22Rv1 (cell line): ENCODE measurements around the gene BABAM2.

Experiments
- H3K27ac ChIP-seq: fragments of 450-650 bp; 2 replicates; pipeline ENCODE4 v1.5.1; 2017
- CTCF ChIP-seq: fragments of 450-650 bp; IDR thresholded peaks from 2 replicates; pipeline ENCODE4 v1.5.1; 2017; ENCODE audit warnings: mild to moderate bottlenecking
- ZFX ChIP-seq: fragments of 450-650 bp; IDR thresholded peaks from 2 replicates; pipeline ENCODE4 v1.6.1; 2017; ENCODE audit warnings: antibody characterized with exemption, borderline replicate concordance

The BABAM2 gene

DNA sequence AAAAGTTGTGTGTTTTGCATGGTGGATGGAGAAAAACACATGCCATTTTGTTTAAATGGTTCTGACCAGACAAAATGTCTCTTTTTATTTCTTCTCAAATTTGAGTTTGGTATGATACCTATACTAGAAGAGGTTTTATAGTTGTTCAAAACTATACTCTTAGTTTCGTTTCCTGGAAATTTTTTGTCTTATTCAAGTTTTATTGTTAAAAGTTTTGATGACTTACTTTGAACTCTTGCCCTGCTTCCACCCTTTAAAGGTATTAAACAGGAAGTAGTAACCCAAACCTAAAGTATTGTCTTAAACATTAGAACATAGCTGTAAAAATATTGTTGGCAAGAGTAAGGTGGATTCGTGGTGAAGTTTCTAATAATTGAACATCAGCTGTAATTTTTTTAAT, 98.2 kb downstream of the BABAM2 start:
- TF ChIP-seq ZFX (no peak), CTCF (no peak)
- H3K27ac ChIP-seq: no peak overlapping the region

GRCh38 chr2:27989149-27989548, 98.6 kb downstream of the BABAM2 start:
- no peak overlapping the region for H3K27ac ChIP-seq
- TF ChIP-seq ZFX: no peak
- no peak for TF ChIP-seq CTCF

GRCh38 chr2:27990030-27990590, 99.6 kb downstream of the BABAM2 start:
- TF ChIP-seq CTCF (no peak), ZFX (no peak)
- H3K27ac ChIP-seq: no peak overlapping the region

- H3K27ac ChIP-seq: no peak overlapping the region
- no peak for TF ChIP-seq CTCF
- TF ChIP-seq ZFX: no peak
Measured at GRCh38 chr2:27991146-27991545, 100.6 kb downstream of the BABAM2 start.

DNA sequence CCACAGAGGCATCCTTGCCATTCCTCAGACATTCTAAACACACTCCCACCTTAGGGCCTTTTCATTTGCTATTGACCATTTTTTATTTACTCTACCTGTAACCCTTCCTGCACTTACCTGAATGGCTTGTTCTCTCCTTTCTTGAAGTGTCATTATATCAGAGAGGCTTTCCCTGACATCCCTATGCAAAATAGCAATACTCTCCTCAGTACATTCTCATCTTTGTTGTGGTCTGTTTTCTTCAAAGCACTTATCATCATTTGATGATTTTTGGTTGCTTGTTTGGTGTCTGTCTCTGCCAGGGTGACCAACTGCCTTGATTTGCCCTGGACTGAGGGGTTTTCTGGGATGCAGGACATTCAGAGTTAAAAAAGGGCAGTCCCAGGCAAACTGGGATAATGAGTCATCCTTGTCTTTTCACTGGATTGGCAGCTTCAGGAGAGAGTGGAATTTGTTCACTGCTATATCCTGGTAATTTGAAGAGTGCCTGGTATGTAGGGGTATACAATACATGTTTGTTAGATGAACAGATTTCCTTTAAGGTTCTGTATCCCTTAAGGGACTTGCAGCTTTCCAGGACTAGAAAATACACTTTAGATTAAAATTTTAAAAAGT, 102.4 kb downstream of the BABAM2 start:
- no peak overlapping the region for H3K27ac ChIP-seq

DNA sequence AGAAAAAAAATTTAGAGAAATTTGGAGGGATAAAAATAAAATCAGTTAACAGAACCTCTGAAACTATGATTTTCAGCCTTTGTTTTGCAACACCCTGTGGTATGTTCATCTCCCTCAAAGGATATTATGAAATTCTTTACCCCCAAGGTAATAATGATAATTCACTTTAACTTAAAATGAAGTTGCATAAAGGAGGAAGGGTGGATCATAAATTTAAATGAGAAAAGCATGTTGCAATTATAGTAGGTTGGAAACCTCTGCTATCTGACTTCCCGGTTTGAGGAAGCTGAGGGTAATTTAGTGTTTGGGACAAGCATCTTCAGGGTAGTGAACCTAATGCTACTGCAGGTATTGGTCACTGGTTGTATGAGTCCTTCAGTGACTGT, 102.9 kb downstream of the BABAM2 start:
- TF ChIP-seq ZFX (no peak), CTCF (no peak)
- no peak overlapping the region for H3K27ac ChIP-seq

More for the DNA sequence above, 102.4 kb downstream of the BABAM2 start:
- TF ChIP-seq ZFX (no peak), CTCF (no peak)

- H3K27ac ChIP-seq: no peak overlapping the region
- TF ChIP-seq CTCF (no peak), ZFX (no peak)
Measured at GRCh38 chr2:27993950-27994728, 103.6 kb downstream of the BABAM2 start.
